ENCODE measurements around the gene BMPR2. TPM values are rescaled to one million over a fixed set of nuclear protein-coding genes. Genes with fewer than 3 reads are reported as not detected.

Gene BMPR2
- 35.3 and 47.5 TPM in 2 replicates for total RNA-seq

DNA sequence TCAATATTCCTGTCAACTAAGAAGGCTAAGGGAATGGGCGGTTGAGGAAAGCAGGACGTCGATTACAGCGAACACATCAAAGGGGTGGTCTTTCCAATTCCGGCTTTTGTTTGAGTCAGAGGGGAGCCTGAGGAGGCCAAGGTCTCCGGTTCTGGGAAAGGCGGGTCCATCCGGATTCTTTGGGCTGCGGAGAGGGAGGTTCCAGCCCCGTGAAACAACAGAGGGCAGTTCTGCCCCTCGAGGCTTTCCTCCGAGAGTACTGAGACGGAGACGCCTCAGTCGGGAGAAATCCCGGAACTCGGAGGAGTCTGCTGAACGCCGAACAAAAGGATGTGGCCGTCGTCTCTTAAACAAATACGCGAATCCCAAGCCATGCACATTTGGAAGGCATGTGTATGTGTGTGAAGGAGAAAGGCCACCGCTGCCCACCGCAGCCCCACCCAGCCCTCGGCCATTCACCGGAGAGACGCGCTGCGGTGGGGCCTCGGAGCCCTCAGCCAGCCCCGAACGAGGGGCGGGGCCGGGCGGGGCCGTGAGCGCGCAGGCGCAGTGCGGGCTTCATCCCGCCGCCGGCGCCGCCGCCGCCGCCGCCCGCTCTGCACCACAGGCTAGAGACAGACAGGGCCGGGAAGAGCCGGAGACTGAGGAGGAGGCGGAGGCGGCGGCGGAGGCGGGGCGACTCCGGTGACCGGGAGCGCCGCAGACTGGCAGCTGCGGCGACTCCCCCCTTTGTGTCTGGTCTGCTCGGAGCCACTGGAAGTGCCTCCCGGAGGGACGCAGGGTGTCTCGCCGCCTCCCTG, at the start of gene BMPR2:
TSS of gene BMPR2 (plus strand) at position 719 of the 800 bp plus-strand sequence. CDS start 1,148 bp downstream, outside the sequence.

Other genes starting within 250 kb of the BMPR2 start
- 52.6 and 89.5 TPM in 2 replicates for gene SUMO1, start 137.7 kb upstream of the BMPR2 start, total RNA-seq
- gene NOP58, start 110.6 kb upstream of the BMPR2 start, total RNA-seq, result 29.9 and 36.0 TPM in 2 replicates

Data from smooth muscle cell of the pulmonary artery (primary cell).